Esophagus squamous epithelium (tissue), 4 donors: ENCODE measurements around the gene IQSEC3.

Source experiments
- CTCF ChIP-seq, 6 experiments: fragments of 450-650 bp in 4 of 6; fragments of 200-600 bp in 2 of 6; sonication (generic) in 2 of 6; IDR thresholded peaks; one replicate each; pipeline ENCODE4 v1.5.1; 2016 to 2019; ENCODE audit warnings: antibody characterized with exemption in 6 of 6, mild to moderate bottlenecking in 4 of 6, moderate library complexity in 4 of 6
- POLR2A ChIP-seq, 4 donors: fragments of 450-650 bp; IDR thresholded peaks; one replicate each; pipeline ENCODE4 v1.6.1; 2017; ENCODE audit warnings: antibody characterized with exemption in 4 of 4, mild to moderate bottlenecking in 4 of 4, moderate library complexity in 3 of 4

GRCh38 chr12:198705-199104, 132.1 kb downstream of the IQSEC3 start:
- TF ChIP-seq CTCF (IDR thresholded peaks at IDR 0.05), result no peak
- TF ChIP-seq POLR2A (IDR thresholded peaks at IDR 0.05), result no peak
